NCI-H510A treated with DMSO at 0.1 percent for 48 hours (cell line): Measurements from ENCODE around the gene TIGD1.

Experiments
- DNase-seq: peaks from one replicate; lab custom pipeline; 2025; lab: John Stamatoyannopoulos, UW

The TIGD1 gene

GRCh38 chr2:232523682-232524597, 26.4 kb downstream of the TIGD1 start:
- peak; percentile 36 for DNase-seq

GRCh38 chr2:232523402-232523681, 27.0 kb downstream of the TIGD1 start:
- no peak for DNase-seq

GRCh38 chr2:232522623-232523401, 27.5 kb downstream of the TIGD1 start:
- no peak for DNase-seq

- peak; percentile 43 for DNase-seq
These were observed 28.3 kb downstream of the TIGD1 start for GRCh38 chr2:232521959-232522622.

GRCh38 chr2:232521098-232521497, 29.3 kb downstream of the TIGD1 start:
- DNase-seq, result no peak

GRCh38 chr2:232520489-232520888, 29.9 kb downstream of the TIGD1 start:
- no peak for DNase-seq

- DNase-seq, result no peak
These were observed 30.5 kb downstream of the TIGD1 start, which contains the start of gene PRSS56 for GRCh38 chr2:232519581-232520438. PRSS56 (plus strand) TSS chr2:232520388; CDS start chr2:232520599, 211 bp downstream.

- no peak for DNase-seq
These were observed 31.5 kb downstream of the TIGD1 start for GRCh38 chr2:232518844-232519243.

GRCh38 chr2:232516551-232516950, 33.8 kb downstream of the TIGD1 start:
- no peak for DNase-seq

- DNase-seq, result no peak
These were observed 34.7 kb downstream of the TIGD1 start for GRCh38 chr2:232515639-232516038.

GRCh38 chr2:232513353-232513752, 37.0 kb downstream of the TIGD1 start:
- no peak for DNase-seq

GRCh38 chr2:232512602-232513001, 37.8 kb downstream of the TIGD1 start:
- no peak for DNase-seq

- no peak for DNase-seq
These were observed 38.9 kb downstream of the TIGD1 start for GRCh38 chr2:232511336-232511890.

GRCh38 chr2:232508251-232508650, 42.1 kb downstream of the TIGD1 start:
- no peak for DNase-seq

GRCh38 chr2:232506709-232507108, 43.6 kb downstream of the TIGD1 start:
- DNase-seq, result no peak

GRCh38 chr2:232505856-232506255, 44.5 kb downstream of the TIGD1 start:
- no peak for DNase-seq

- DNase-seq, result peak; percentile 21
These were observed 45.9 kb downstream of the TIGD1 start for GRCh38 chr2:232504438-232504837.

- no peak for DNase-seq
These were observed 46.5 kb downstream of the TIGD1 start for GRCh38 chr2:232503809-232504323.

- DNase-seq, result peak; percentile 24
These were observed 47.2 kb downstream of the TIGD1 start for GRCh38 chr2:232502911-232503808.

GRCh38 chr2:232502511-232502910, 47.8 kb downstream of the TIGD1 start:
- DNase-seq, result no peak
